Measurements from ENCODE around the gene LARGE2.

GRCh38 chr11:45974806-45975205 lies 52.4 kb downstream of the LARGE2 start:
- TF ChIP-seq CTCF (IDR thresholded peaks at IDR 0.05 in 8 of 11, conservative IDR thresholded peaks at IDR 0.05 in 3 of 11) (no peak), POLR2A (IDR thresholded peaks at IDR 0.05) (no peak), POLR2AphosphoS5 (IDR thresholded peaks at IDR 0.05) (no peak)
